HepG2 (cell line): ENCODE results near the gene PDZD7. TPM values are rescaled to one million over a fixed set of nuclear protein-coding genes. Genes with fewer than 3 reads are reported as not detected.

Experiments used
- ATAC-seq: fragments of 200-7000 bp; cut with Tn5 transposase; 3 replicates; pipeline ENCODE4 v1.9.1; 2020; ENCODE audit warnings: mild to moderate bottlenecking, moderate library complexity
- BruUV-seq: library from RNA; stranded (reverse); fragments of 400-500 nt; replicated peaks from 2 replicates; lab custom pipeline; 2021; lab: Mats Ljungman, UMichigan
- CTCF ChIA-PET: fragments of 300-600 bp; formaldehyde crosslinking; extraction: SDS; loops from one replicate; lab custom pipeline; 2021; ENCODE audit warnings: low total read pairs, inconsistent platforms, low intra/inter-chr PET ratio; lab: Yijun Ruan, JAX
- POLR2A ChIA-PET: fragments of 350-600 bp; sonication (Branson Sonifier 250); formaldehyde crosslinking; loops from one replicate; lab custom pipeline; 2020; ENCODE audit warnings: antibody characterized with exemption, inconsistent platforms; lab: Yijun Ruan, JAX
- DNase-seq: peaks from one replicate; pipeline ENCODE4 v3.0.0-alpha.2; 2015; ENCODE audit warnings: low spot score
- FAIRE-seq: peaks from 3 replicates; lab custom pipeline; 2011; peaks lifted over from hg19 to GRCh38; lab: Jason Lieb, UNC
- H2AFZ ChIP-seq: one replicate; pipeline ENCODE4 v1.6.1; 2011; ENCODE audit warnings: low read length, inconsistent platforms
- H3K27ac ChIP-seq: fragments of 300-600 bp; 3 replicates; pipeline ENCODE4 v1.8.0; 2011; ENCODE audit warnings: mixed run types, mild to moderate bottlenecking, mixed read lengths, low read length, inconsistent platforms; ENCODE audit not compliant: insufficient read depth; ENCODE audit errors: extremely low read length
- H3K27me3 ChIP-seq, 2 experiments: fragments of 200-600 bp in 1 of 2; 2 replicates in 1 of 2; 3 replicates in 1 of 2; pipeline versions ENCODE4 v1.6.0 to v1.8.0; 2011; ENCODE audit warnings: low read length in 2 of 2, mild to moderate bottlenecking in 2 of 2, moderate library complexity in 2 of 2, inconsistent platforms in 1 of 2; ENCODE audit not compliant: insufficient read depth in 2 of 2, control insufficient read depth in 1 of 2
- H3K36me3 ChIP-seq, 2 experiments: fragments of 200-600 bp in 1 of 2; replicated peaks in 1 of 2; 2 replicates in 1 of 2; 3 replicates in 1 of 2; pipeline versions ENCODE4 v1.5.1 to v1.8.0; 2011; ENCODE audit warnings: low read length in 2 of 2, inconsistent platforms in 1 of 2; ENCODE audit not compliant: insufficient read depth in 2 of 2, control insufficient read depth in 1 of 2
- H3K4me1 ChIP-seq: 2 replicates; pipeline ENCODE4 v1.5.1; 2012; ENCODE audit warnings: low read length, inconsistent platforms; ENCODE audit not compliant: insufficient read depth
- H3K4me2 ChIP-seq: 2 replicates; pipeline ENCODE4 v1.6.0; 2011; ENCODE audit warnings: low read depth, low read length, inconsistent platforms
- H3K4me3 ChIP-seq, 3 experiments: fragments of 200-600 bp in 1 of 3; sonication (generic), shearing (Covaris generic) in 1 of 3; replicated peaks in 1 of 3; 2 replicates each; pipeline ENCODE4 v1.5.1; 2011 to 2016; ENCODE audit warnings: low read length in 3 of 3, inconsistent platforms in 2 of 3, low read depth in 2 of 3, mild to moderate bottlenecking in 2 of 3, control low read depth in 1 of 3, mixed read lengths in 1 of 3; ENCODE audit not compliant: insufficient read depth in 1 of 3
- H3K79me2 ChIP-seq: one replicate; pipeline ENCODE4 v1.6.1; 2011; ENCODE audit warnings: low read length, inconsistent platforms; ENCODE audit not compliant: insufficient read depth
- H3K9ac ChIP-seq: 2 replicates; pipeline ENCODE4 v1.6.0; 2011; ENCODE audit warnings: mild to moderate bottlenecking, low read depth, low read length, inconsistent platforms; ENCODE audit not compliant: insufficient read depth
- H3K9me3 ChIP-seq: 2 replicates; pipeline ENCODE4 v1.5.1; 2012; ENCODE audit warnings: mild to moderate bottlenecking, low read length
- H4K20me1 ChIP-seq: 2 replicates; pipeline ENCODE4 v1.6.0; 2011; ENCODE audit warnings: inconsistent platforms, mild to moderate bottlenecking, low read length, moderate library complexity; ENCODE audit not compliant: insufficient read depth
- AHR ChIP-seq: IDR thresholded peaks from 2 replicates; pipeline ENCODE4 v1.6.1; 2018; ENCODE audit warnings: missing genetic modification reagents, missing compliant biosample characterization
- CCAR2 ChIP-seq: fragments of 200-400 bp; formaldehyde crosslinking; optimal IDR thresholded peaks from 2 replicates; pipeline ENCODE3; 2018; ENCODE audit warnings: low read depth, mild to moderate bottlenecking, low read length, moderate library complexity
- FOSL1 ChIP-seq: sonication (generic); formaldehyde crosslinking; IDR thresholded peaks from 2 replicates; pipeline ENCODE4 v1.9.0; 2021; ENCODE audit warnings: missing genetic modification reagents, borderline replicate concordance
- GATA4 ChIP-seq: sonication (generic); IDR thresholded peaks from 2 replicates; pipeline ENCODE4 v1.6.1; 2016; ENCODE audit warnings: antibody characterized with exemption, low read depth, borderline replicate concordance
- IRF1 ChIP-seq: sonication (generic); formaldehyde crosslinking; IDR thresholded peaks from 2 replicates; pipeline ENCODE4 v1.4.0; 2020; ENCODE audit warnings: low read depth, mild to moderate bottlenecking, missing genetic modification reagents
- KMT2A ChIP-seq: sonication (generic); formaldehyde crosslinking; IDR thresholded peaks from 2 replicates; pipeline ENCODE4 v1.4.0; 2020; ENCODE audit warnings: missing genetic modification reagents
- POGZ ChIP-seq: sonication (generic); formaldehyde crosslinking; IDR thresholded peaks from 2 replicates; pipeline ENCODE4 v1.4.0; 2020; ENCODE audit warnings: mild to moderate bottlenecking, missing genetic modification reagents
- RBFOX2 ChIP-seq: fragments of 200-400 bp; formaldehyde crosslinking; IDR thresholded peaks from 2 replicates; pipeline ENCODE4 v1.6.1; 2017; ENCODE audit warnings: low read depth, mild to moderate bottlenecking, low read length
- STAT6 ChIP-seq: sonication (generic); formaldehyde crosslinking; IDR thresholded peaks from 2 replicates; pipeline ENCODE4 v1.4.0; 2020; ENCODE audit warnings: missing genetic modification reagents, mild to moderate bottlenecking, borderline replicate concordance
- SUZ12 ChIP-seq: fragments of 150-350 bp; IDR thresholded peaks from 2 replicates; pipeline ENCODE4 v1.6.1; 2014; ENCODE audit warnings: low read depth, low read length
- YEATS2 ChIP-seq: sonication (generic); formaldehyde crosslinking; IDR thresholded peaks from 2 replicates; pipeline ENCODE4 v1.4.0; 2020; ENCODE audit warnings: missing genetic modification reagents, borderline replicate concordance
- ZBTB37 ChIP-seq: sonication (generic); formaldehyde crosslinking; IDR thresholded peaks from 2 replicates; pipeline ENCODE4 v1.4.0; 2020; ENCODE audit warnings: mild to moderate bottlenecking, missing genetic modification reagents
- ZEB1 ChIP-seq: IDR thresholded peaks from 2 replicates; pipeline ENCODE4 v1.6.1; 2012; ENCODE audit warnings: mild to moderate bottlenecking, low read depth, inconsistent platforms; ENCODE audit not compliant: insufficient replicate concordance
- ZNF138 ChIP-seq: sonication (generic); formaldehyde crosslinking; IDR thresholded peaks from 2 replicates; pipeline ENCODE4 v1.5.0; 2020; ENCODE audit warnings: mild to moderate bottlenecking, low read depth, missing genetic modification reagents
- ZNF367 ChIP-seq: sonication (generic); formaldehyde crosslinking; IDR thresholded peaks from 2 replicates; pipeline ENCODE4 v1.4.0; 2020; ENCODE audit warnings: missing genetic modification reagents, borderline replicate concordance
- ZNF549 ChIP-seq: sonication (generic); formaldehyde crosslinking; IDR thresholded peaks from 2 replicates; pipeline ENCODE4 v1.5.0; 2020; ENCODE audit warnings: missing genetic modification reagents
- ZNF589 ChIP-seq: sonication (generic); formaldehyde crosslinking; conservative IDR thresholded peaks from 2 replicates; pipeline ENCODE4 v1.8.0; 2022; ENCODE audit warnings: mild to moderate bottlenecking, moderate library complexity, missing genetic modification reagents
- ZNF720 ChIP-seq: sonication (generic); formaldehyde crosslinking; IDR thresholded peaks from 2 replicates; pipeline ENCODE4 v1.4.0; 2020; ENCODE audit warnings: missing genetic modification reagents
- ZNF775 ChIP-seq: sonication (generic); formaldehyde crosslinking; IDR thresholded peaks from 2 replicates; pipeline ENCODE4 v1.4.0; 2020; ENCODE audit warnings: missing genetic modification reagents, mild to moderate bottlenecking, moderate library complexity, borderline replicate concordance
- ZNF816 ChIP-seq: sonication (generic); formaldehyde crosslinking; IDR thresholded peaks from 2 replicates; pipeline ENCODE4 v1.8.0; 2022; ENCODE audit warnings: missing genetic modification reagents, mild to moderate bottlenecking, borderline replicate concordance
- WGBS: methylation state at CpG from one replicate; pipeline ENCODE4 v1.1.6; 2017; ENCODE audit warnings: low lambda C conversion rate; 5-methylcytosine and 5-hydroxymethylcytosine counted together
- in situ Hi-C: cut with HindIII; loops from 2 replicates; pipeline ENCODE4 v1.10.0; 2017; ENCODE audit warnings: low pct_unique_long_range_greater_than_20kb; ENCODE audit not compliant: extremely low pct_ligation_motif_present
- intact Hi-C: fragments of 100-400 bp; cut with micrococcal nuclease; formaldehyde crosslinking; loops from one replicate; pipeline ENCODE4 v1.10.0; 2022; ENCODE audit not compliant: unreplicated experiment
- polyA plus RNA-seq, 8 experiments: library from polyadenylated mRNA; depleted of rRNA in 3 of 8; stranded (reverse) in 7 of 8; unstranded in 1 of 8; fragments of >200 nt; fragmentation: Illumina TruSeq in 4 of 8; extraction: Trizol in 4 of 8; gene quantifications; 2 replicates each; pipeline versions ENCODE4 v1.2.1 to v1.2.3, GENCODE V29; 2011 to 2016; ENCODE audit warnings: low read depth in 4 of 8, missing spikeins in 1 of 8, mixed read lengths in 1 of 8; ENCODE audit not compliant: insufficient read depth in 1 of 8
- total RNA-seq, 5 experiments: library from RNA; depleted of rRNA; stranded (reverse); fragments of >200 nt; fragmentation: Illumina TruSeq; extraction: Trizol; gene quantifications; 2 replicates each; pipeline ENCODE4 v1.2.3, GENCODE V29; 2016; ENCODE audit warnings: low read depth in 1 of 5

The PDZD7 gene
- total and polyA plus RNA-seq, 2 of the 13 experiments (the other 11 are each of a cell fraction or from before 2014, with no cell fraction given): 0.58 to 0.73 TPM

DNA sequence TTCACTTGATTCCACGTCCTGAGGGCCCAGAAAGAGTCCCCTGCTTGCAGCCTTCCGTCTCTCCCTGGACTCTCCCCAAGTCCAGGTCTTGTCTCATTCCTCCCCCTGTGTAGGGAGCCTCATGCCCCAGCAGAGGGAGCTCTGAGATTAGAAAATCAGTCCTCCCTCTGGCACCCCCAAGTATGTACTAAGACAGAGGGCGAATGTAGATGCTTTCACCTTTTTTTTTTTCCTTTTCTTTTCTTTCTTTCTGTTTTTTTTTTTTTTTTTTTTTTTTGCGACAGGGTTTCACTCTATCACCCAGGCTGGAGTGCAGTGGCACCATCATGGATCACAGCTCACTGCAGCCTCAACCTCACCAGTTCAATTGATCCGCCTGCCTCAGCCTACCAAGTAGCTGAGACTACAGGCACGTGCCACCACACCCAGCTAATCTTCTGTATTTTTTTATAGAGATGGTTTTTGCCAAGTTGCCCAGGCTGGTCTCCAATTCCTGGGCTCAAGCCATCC is 10.4 kb upstream of the PDZD7 start:
- in situ Hi-C loops (no loop called here), intact Hi-C loops (loop anchor here (1.0 kb wide), 1 partner anchor 25 kb away; no protein-coding TSS in a partner anchor)
- ChIA-PET POLR2A (interaction anchor here (0.6 to 5.9 kb wide), 6 partner anchors 9 to 100 kb away, joined by 3 to 141 read pairs (median 8); partner anchors contain the start of genes KAZALD1, PDZD7 and SFXN3), CTCF (interaction anchor here (0.6 to 4.2 kb wide), 8 partner anchors 15 to 101 kb away, joined by 3 to 45 read pairs (median 5); no protein-coding TSS in a partner anchor)
- 22% methylated on average over 6 of the region's 6 CpGs for WGBS
- Histone ChIP-seq H3K36me3 (peaks cover 6 to 20% of the 10 kb centered on the region in 2 experiments; a peak in 3 of 5 replicates), H2AFZ (no peak overlapping the region), H4K20me1 (no peaks in the 10 kb centered on the region), H3K9ac (no peak overlapping the region), H3K27ac (no peak overlapping the region), H3K27me3 (no peaks in the 10 kb centered on the region; a peak in 1 of 5 replicates), H3K4me3 (no peak overlapping the region), H3K79me2 (no peaks in the 10 kb centered on the region), H3K4me2 (peak overlapping the region; percentile 89), H3K4me1 (peaks cover 49% of the 10 kb centered on the region), H3K9me3 (no peaks in the 10 kb centered on the region)
- BruUV-seq: no TSS peak
- ATAC-seq (peak; percentile 75), DNase-seq (peak; percentile 81), FAIRE-seq (peak; percentile 83)
- TF ChIP-seq ZNF589 (CRISPR knock-in tag) (no peak), ZNF775 (CRISPR knock-in tag) (no peak), POGZ (no peak), ZNF367 (CRISPR knock-in tag) (no peak), FOSL1 (CRISPR knock-in tag) (no peak), ZNF138 (CRISPR knock-in tag) (no peak), KMT2A (CRISPR knock-in tag) (no peak), AHR (CRISPR knock-in tag) (no peak), GATA4 (no peak), ZNF720 (CRISPR knock-in tag) (no peak), ZNF549 (CRISPR knock-in tag) (no peak), SUZ12 (no peak), ZEB1 (no peak), YEATS2 (CRISPR knock-in tag) (no peak), ZNF816 (no peak), RBFOX2 (no peak), CCAR2 (no peak), STAT6 (no peak), IRF1 (CRISPR knock-in tag) (no peak), ZBTB37 (no peak)
